ENCODE data around the gene CCDC13. TPM values are rescaled to one million over a fixed set of nuclear protein-coding genes. Genes with fewer than 3 reads are reported as not detected.

The CCDC13 gene
- total RNA-seq, 2 donors from 2014 or later, result 0.94 TPM; not detected in 1

DNA sequence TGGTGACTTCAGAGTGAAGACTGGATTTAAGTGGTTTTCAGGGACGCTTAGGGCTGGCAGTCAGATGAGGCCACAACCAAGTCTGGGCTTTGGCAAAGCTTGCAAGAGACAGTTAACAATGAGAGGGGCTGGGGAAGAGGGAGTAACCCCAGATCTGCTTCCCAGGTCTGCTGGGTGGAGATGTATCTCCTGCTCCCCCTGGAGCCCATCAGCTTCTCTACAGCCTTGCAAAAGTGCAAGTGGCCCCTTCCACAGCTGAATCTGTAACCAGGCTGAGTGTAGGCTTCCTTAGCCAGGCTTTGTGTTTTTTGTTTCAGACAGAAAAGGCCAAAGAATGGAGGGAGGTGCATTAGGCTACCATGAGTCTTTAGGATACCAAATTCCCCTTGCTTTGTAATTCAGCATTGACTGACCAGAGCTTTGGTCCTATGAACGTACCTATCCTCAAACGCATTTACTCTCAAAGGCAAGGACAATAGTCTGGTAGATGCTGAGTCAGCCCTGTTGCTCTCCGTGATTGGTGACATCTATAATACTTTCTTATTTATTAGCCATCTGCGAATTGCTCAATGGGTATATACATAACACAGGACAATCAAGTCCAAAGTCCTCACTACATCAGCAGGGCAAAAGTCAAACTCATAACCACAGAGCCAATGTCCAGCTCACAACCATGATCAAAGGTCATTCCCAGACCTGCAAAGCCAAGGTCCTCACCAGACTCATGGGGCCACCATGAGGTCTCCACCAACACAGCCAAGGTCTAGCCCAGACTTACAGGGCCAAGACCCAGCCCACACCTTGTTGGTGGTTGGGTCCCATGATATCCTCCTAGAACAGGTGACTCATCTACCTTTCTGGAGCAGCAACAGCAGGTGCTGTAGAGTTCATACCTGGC lies 17.1 kb downstream of the CCDC13 start:
- DNase-seq, result no peak
- H3K36me3 Mint-ChIP-seq (ENCODE audit: low read depth), result peaks cover 6% of the 10 kb centered on the region
- peak; percentile 59 for ATAC-seq
- no peak overlapping the region for H3K4me3 Mint-ChIP-seq
- H3K27ac Mint-ChIP-seq, result no peak overlapping the region
- no peaks in the 10 kb centered on the region for H3K9me3 ChIP-seq (ENCODE audit: control insufficient read depth, low read length, poor library complexity, severe bottlenecking)
- peaks cover 8% of the 10 kb centered on the region for H3K4me1 Mint-ChIP-seq
- H3K27me3 Mint-ChIP-seq, result peaks cover 29% of the 10 kb centered on the region

DNA sequence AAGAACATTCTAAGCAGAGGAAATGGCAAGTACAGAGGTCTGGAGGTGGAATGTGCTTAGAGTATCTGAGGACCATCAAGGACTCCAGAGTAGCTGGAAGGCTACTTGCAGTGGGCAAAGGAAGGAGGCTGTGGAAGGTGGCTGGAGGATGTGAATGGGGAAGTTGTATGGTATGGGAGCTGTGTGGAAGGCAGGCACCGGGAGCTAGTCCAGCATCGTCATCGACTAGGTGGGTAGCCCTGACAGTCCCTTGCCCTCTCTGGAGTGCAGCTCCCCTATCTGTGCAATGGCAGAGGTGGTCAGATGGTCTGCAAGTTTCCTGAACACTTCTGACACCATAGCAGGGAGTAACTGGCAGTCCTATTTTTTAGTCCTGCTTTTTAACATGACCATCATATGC lies 19.3 kb downstream of the CCDC13 start:
- Mint-ChIP-seq H3K4me1 (peaks cover 18% of the 10 kb centered on the region), H3K4me3 (no peak overlapping the region), H3K27me3 (peaks cover 21% of the 10 kb centered on the region), H3K36me3 (ENCODE audit: low read depth) (peaks cover 6% of the 10 kb centered on the region), H3K27ac (peak overlapping the region; percentile 21)
- DNase-seq, result no peak
- ATAC-seq, result no peak
- H3K9me3 ChIP-seq (ENCODE audit: control insufficient read depth, low read length, poor library complexity, severe bottlenecking), result no peaks in the 10 kb centered on the region

DNA sequence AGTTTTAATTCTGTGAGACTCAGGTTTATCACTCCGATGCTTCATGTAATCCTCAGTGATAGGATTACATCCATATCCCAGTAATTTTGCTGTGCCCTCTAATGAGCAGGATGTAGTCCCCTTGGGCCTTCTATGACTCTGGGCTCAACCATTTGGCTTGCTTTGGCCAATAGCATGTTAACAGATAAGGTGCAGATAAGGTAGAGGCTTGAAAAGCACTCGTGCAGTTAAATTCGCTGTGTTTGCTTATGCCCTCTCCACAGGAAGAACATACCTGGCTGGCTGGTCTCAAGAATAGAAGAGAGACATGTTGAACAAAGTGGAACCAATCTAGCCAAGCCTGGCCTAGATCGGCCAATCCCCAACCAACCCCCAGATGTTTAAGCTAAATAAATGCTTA lies 20.1 kb downstream of the CCDC13 start:
- Mint-ChIP-seq H3K4me1 (peaks cover 24% of the 10 kb centered on the region), H3K27ac (peak overlapping the region; percentile 21), H3K4me3 (no peak overlapping the region), H3K27me3 (peaks cover 13% of the 10 kb centered on the region), H3K36me3 (ENCODE audit: low read depth) (peaks cover 6% of the 10 kb centered on the region)
- no peak for ATAC-seq
- no peak for DNase-seq
- no peaks in the 10 kb centered on the region for H3K9me3 ChIP-seq (ENCODE audit: control insufficient read depth, low read length, poor library complexity, severe bottlenecking)

DNA sequence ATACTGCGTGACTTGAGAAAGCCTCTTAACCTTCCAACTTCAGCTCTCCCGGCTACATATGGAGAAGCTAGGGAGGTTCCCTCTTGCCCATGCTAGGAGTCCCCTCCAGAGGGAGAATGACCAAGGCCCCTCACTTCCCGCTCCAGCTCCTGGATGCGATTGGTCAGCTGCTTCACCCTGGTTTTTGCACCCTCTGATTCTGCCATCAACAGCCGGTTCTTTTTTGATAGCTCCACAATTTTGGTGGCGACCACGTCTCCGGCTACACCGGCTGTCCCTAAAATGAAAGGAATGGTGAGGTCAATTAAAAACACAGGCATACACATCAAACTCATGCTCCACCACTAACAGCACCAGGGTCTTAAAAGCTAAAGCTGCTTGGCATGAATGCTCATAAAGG lies 20.6 kb downstream of the CCDC13 start:
- DNase-seq (no peak), ATAC-seq (no peak)
- no peaks in the 10 kb centered on the region for H3K9me3 ChIP-seq (ENCODE audit: control insufficient read depth, low read length, poor library complexity, severe bottlenecking)
- Mint-ChIP-seq H3K4me1 (peaks cover 29% of the 10 kb centered on the region), H3K27me3 (peaks cover 13% of the 10 kb centered on the region), H3K36me3 (ENCODE audit: low read depth) (peaks cover 6% of the 10 kb centered on the region), H3K4me3 (no peak overlapping the region), H3K27ac (no peak overlapping the region)

DNA sequence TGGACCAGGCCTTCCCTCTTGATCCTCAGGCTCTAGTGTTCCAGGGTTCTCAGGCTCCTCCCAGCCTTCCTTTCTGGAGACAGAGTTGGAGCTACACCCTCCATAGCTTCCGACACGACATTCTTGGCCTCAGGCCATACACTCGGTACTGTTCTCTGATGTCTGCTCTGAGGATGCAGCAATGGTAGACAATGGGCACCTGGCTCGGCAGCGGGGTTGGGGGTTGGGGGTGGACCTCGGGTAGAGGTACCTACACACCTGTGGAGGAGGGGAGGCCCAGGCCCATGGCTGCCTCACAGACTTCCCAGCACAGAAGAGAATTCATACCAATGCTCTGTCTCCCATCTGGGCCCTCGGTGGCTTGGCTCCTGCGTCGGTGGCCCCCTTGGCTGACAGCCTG lies 21.4 kb downstream of the CCDC13 start:
- DNase-seq (no peak), ATAC-seq (no peak)
- H3K27me3 Mint-ChIP-seq, result peaks cover 7% of the 10 kb centered on the region
- H3K27ac Mint-ChIP-seq, result no peak overlapping the region
- H3K4me1 Mint-ChIP-seq, result peaks cover 35% of the 10 kb centered on the region
- H3K4me3 Mint-ChIP-seq, result no peak overlapping the region
- no peaks in the 10 kb centered on the region for H3K9me3 ChIP-seq (ENCODE audit: control insufficient read depth, low read length, poor library complexity, severe bottlenecking)
- H3K36me3 Mint-ChIP-seq (ENCODE audit: low read depth), result peaks cover 6% of the 10 kb centered on the region

DNA sequence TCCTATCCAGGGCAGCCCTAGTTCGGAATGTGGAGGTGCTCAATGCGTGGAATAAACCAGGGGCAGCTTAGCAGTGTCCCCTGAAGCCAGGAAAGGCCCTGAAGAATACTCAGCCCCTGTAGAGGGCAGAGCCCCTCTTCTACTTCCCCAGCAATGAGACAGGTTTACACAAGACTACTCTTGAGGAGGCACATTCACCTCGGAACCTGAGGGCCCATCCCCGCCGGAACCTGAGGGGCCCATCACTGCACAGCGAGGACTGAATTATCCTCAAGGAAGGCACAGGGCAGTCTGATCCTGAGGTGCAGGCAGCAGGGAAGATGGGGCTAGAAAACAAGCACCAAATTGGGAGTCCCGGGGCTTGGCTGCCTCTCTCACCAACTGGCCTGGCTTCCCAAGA lies 22.2 kb downstream of the CCDC13 start:
- Mint-ChIP-seq H3K36me3 (ENCODE audit: low read depth) (peaks cover 4% of the 10 kb centered on the region), H3K4me3 (no peak overlapping the region), H3K27ac (no peak overlapping the region), H3K4me1 (peaks cover 36% of the 10 kb centered on the region), H3K27me3 (peaks cover 7% of the 10 kb centered on the region)
- no peaks in the 10 kb centered on the region for H3K9me3 ChIP-seq (ENCODE audit: control insufficient read depth, low read length, poor library complexity, severe bottlenecking)
- DNase-seq (no peak), ATAC-seq (no peak)

DNA sequence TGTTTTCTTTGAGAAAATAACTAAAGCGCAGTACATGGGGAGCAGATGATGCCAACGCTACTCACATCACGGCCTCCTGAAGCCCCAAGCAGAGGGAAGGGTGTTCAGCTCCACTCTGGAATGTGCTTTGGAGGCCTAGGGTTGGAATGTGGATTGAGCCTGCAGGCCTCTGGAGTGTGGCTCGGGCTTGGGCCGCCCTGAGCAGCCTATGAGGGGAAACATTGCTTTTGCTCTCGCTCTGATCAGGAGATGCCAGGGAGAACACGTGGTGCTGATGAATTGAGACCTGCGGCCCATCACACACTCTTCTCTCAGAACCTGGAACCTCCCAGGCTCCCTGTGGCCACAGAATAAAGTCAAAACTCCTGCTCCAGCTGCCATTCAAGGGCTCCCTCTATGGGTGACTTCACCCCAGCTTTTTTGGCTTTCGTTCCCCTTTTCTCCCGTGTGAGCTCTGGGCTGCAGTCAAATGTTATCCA lies 23.3 kb downstream of the CCDC13 start:
- H3K9me3 ChIP-seq (ENCODE audit: control insufficient read depth, low read length, poor library complexity, severe bottlenecking), result no peaks in the 10 kb centered on the region
- no peak overlapping the region for H3K27ac Mint-ChIP-seq
- no peak overlapping the region for H3K4me3 Mint-ChIP-seq
- no peak for DNase-seq
- peaks cover 7% of the 10 kb centered on the region for H3K27me3 Mint-ChIP-seq
- ATAC-seq, result peak; percentile 41
- peaks cover 4% of the 10 kb centered on the region for H3K36me3 Mint-ChIP-seq (ENCODE audit: low read depth)
- H3K4me1 Mint-ChIP-seq, result peaks cover 30% of the 10 kb centered on the region

DNA sequence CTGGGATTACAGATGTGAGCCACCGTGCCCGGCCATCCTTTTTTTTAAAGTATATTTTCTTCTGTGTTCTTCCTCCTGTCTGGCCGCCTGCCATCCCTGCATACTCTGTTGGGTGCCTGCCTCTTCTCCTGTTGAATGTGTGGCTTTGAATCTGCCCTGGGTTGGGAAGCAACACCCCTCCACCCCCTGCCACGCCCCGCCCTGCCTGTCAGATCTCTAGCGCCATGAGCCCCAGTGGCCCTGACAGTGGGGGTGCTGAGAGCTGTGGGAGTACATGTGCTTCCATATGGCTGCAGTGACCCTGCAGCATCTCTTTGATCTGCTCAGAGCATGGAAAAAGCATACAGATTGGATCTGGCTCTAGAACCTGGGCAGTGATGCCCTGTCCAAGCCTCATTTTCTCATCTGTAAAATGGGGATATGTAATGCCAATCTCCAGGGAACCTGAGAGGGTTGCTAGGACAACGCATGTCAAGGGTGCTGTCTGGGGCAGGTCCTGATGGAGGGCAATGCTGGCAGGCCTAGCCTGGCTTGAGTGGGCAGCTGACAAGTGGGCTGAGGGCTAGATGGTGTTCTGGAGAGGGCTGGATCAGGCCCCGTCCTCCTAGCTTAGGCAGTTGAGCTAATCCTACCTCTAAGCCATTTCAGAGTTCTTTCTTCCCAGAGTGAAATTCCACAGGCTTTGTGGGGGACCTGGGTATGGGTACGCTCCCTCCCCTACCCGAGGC lies 23.9 kb downstream of the CCDC13 start:
- Mint-ChIP-seq H3K27ac (peak overlapping the region; percentile 74), H3K4me3 (peak overlapping the region; percentile 41), H3K4me1 (peaks cover 33% of the 10 kb centered on the region)

DNA sequence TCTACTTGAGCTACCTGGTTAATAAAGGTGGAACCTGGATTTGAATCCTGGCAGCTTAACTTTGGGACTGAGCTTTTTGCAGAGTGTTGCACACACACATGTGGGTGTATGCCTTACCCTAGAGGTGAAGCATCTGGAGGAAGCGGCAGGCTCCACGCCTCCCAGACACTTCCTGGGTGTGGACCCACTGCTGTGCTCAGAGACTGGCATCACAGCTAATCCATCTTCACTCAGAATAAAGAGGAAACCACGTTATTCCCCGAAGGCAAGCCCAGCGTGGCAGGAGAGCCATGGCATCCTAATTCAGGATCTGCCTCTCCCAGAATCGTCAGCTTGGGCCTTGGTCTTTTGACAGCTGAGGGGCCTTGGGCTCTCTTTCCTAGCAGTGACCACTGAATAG lies 25.5 kb downstream of the CCDC13 start:
- Mint-ChIP-seq H3K4me3 (peak overlapping the region; percentile 63), H3K36me3 (ENCODE audit: low read depth) (no peaks in the 10 kb centered on the region), H3K27me3 (no peaks in the 10 kb centered on the region), H3K27ac (peak overlapping the region; percentile 74), H3K4me1 (peaks cover 30% of the 10 kb centered on the region)
- no peak for DNase-seq
- ATAC-seq, result peak; percentile 77
- no peaks in the 10 kb centered on the region for H3K9me3 ChIP-seq (ENCODE audit: control insufficient read depth, low read length, poor library complexity, severe bottlenecking)

More for the DNA sequence above, 23.9 kb downstream of the CCDC13 start:
- peaks cover 4% of the 10 kb centered on the region for H3K36me3 Mint-ChIP-seq (ENCODE audit: low read depth)
- H3K9me3 ChIP-seq (ENCODE audit: control insufficient read depth, low read length, poor library complexity, severe bottlenecking), result no peaks in the 10 kb centered on the region
- ATAC-seq (no peak), DNase-seq (no peak)
- peaks cover 7% of the 10 kb centered on the region for H3K27me3 Mint-ChIP-seq

DNA sequence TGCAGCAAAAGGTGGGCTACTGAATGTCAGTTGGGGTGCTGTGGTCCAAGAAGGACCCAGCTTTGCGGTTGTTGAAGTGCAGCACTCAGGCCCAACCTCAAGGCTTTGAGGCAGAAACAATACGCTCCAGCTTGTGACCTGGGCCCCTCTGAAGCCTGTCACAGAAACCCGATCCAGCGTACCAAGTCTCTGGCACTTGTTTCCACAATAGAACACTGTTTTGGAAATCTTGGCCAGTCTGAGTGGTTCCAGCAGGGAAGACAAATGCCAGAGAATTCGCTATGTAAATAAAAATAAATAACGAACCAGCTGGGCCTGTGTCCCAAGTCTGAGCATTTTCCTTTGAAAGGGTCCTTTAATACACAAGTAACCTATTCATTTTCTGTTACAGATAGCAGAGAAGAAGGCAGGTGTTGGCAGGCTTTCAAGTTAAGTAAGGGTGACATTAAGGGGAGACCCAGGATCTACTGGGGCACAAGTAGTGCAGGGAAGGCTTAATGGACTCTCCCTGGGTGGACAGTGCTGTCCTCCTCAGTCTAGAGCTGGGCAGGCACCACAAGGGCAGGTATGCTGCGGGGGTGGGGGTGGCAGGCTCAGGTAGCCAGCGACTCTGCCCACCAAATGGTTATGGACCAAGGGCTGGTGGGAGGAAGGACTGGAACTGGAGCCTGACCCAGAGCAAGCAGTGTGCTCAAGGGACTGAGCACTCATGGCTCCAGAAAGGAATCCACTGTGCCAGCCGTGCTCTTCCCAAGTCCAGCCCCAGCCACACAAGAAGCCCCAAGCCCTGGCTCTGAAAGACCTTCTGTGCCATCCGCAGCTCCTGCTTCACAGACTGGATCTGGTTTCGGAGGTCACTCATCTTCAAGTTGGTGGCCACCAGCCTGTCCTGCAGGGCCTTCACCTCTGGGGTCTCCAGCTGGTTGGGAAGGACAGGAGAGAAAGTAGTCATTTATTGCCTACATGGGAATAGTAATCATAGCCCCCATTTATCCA lies 26.3 kb downstream of the CCDC13 start:
- DNase-seq, result no peak
- peak overlapping the region; percentile 63 for H3K4me3 Mint-ChIP-seq
- peak overlapping the region; percentile 74 for H3K27ac Mint-ChIP-seq
- H3K36me3 Mint-ChIP-seq (ENCODE audit: low read depth), result no peaks in the 10 kb centered on the region
- no peaks in the 10 kb centered on the region for H3K9me3 ChIP-seq (ENCODE audit: control insufficient read depth, low read length, poor library complexity, severe bottlenecking)
- ATAC-seq, result no peak
- peaks cover 30% of the 10 kb centered on the region for H3K4me1 Mint-ChIP-seq
- no peaks in the 10 kb centered on the region for H3K27me3 Mint-ChIP-seq

DNA sequence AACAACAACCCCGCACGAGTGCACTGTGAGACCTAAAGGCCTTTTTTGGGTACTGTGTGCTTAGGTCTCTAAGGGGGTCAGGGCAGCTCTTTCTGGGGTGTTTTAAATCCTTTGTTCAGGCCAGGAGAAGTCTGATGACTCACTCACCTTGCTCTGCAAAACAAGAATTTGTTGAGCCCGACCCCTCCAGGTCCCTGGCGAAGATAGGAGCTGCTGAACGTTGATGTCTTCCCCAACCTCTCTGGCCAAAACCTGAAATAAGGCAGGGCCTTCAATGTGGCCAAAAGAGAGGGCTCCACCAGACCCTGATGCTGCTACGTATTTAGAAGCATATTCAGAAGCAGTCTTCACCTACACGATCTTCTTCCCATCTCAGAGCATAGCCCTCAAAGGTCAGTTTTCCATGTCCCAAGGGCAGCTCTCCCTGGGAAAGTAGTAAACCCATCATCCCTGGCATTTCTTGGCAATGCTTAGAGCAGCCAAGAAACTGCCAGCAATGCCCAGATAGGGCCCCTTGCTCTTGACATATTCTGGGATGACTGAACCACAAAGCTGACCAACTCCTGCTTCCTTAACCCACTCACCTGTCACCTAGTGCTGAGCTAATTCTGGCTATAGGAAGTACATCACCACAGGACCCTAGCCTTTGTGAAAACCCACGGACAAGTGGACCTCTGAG lies 27.1 kb downstream of the CCDC13 start:
- Mint-ChIP-seq H3K4me3 (no peak overlapping the region), H3K27me3 (no peaks in the 10 kb centered on the region), H3K27ac (no peak overlapping the region), H3K4me1 (peaks cover 30% of the 10 kb centered on the region), H3K36me3 (ENCODE audit: low read depth) (no peaks in the 10 kb centered on the region)
- no peak for ATAC-seq
- no peaks in the 10 kb centered on the region for H3K9me3 ChIP-seq (ENCODE audit: control insufficient read depth, low read length, poor library complexity, severe bottlenecking)
- no peak for DNase-seq

DNA sequence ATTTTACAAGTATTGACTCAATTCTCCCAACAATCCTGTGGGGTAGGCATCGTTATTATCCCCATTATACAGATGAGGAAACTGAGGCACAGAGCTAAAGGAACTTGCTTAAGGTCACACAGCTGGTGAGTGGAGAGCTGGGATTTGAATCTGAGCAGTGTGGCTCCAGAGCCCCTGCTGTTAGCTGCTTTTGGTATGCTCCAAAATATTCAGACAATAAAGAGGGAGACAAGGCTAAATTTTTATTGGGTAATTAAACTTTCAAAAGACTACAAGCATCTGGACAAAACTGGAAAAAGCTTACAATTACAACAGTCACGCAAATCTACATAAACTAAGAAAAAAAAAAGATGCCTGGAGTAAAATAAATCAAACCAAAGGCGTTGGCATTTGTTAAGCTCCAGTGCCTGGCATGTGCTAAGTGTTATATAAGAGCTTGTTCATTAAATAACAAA lies 27.7 kb downstream of the CCDC13 start:
- H3K27ac Mint-ChIP-seq, result no peak overlapping the region
- H3K4me3 Mint-ChIP-seq, result no peak overlapping the region

More for the DNA sequence above, 27.7 kb downstream of the CCDC13 start:
- DNase-seq (no peak), ATAC-seq (no peak)
- Mint-ChIP-seq H3K36me3 (ENCODE audit: low read depth) (no peaks in the 10 kb centered on the region), H3K27me3 (no peaks in the 10 kb centered on the region), H3K4me1 (peaks cover 30% of the 10 kb centered on the region)
- H3K9me3 ChIP-seq (ENCODE audit: control insufficient read depth, low read length, poor library complexity, severe bottlenecking), result no peaks in the 10 kb centered on the region
